Activated CD8-positive, alpha-beta memory T cell treated with anti-CD3 and anti-CD28 coated beads, Interleukin-2, amount 10 ng/mL, durations not matched to agents 7 days and 5 days (primary cell): ENCODE data around the gene NPPB. TPM values are rescaled to one million over a fixed set of nuclear protein-coding genes. Genes with fewer than 3 reads are reported as not detected.
A peak's percentile ranks its signal among the peaks of the same experiment; 100 is the strongest.

Experiments used
- ATAC-seq: fragments of 150-1000 bp; cut with Tn5 transposase; one replicate; pipeline ENCODE4 v1.10.0; 2021; ENCODE audit warnings: moderate library complexity
- CTCF ChIA-PET: fragments of 350-600 bp; sonication (Branson Sonifier 250); formaldehyde crosslinking; loops from one replicate; lab custom pipeline; 2021; ENCODE audit warnings: antibody characterized with exemption; lab: Charles Lee
- DNase-seq: peaks from one replicate; pipeline ENCODE4 v3.0.0-alpha.2; 2020
- H3K27ac Mint-ChIP-seq: one replicate; pipeline ENCODE4 v1.8.0; 2021; ENCODE audit warnings: mild to moderate bottlenecking, mixed read lengths
- H3K27me3 Mint-ChIP-seq: one replicate; pipeline ENCODE4 v1.8.0; 2021; ENCODE audit warnings: mixed read lengths
- H3K36me3 Mint-ChIP-seq: one replicate; pipeline ENCODE4 v1.8.0; 2021; ENCODE audit warnings: mild to moderate bottlenecking, mixed read lengths
- H3K4me1 Mint-ChIP-seq: one replicate; pipeline ENCODE4 v1.8.0; 2021; ENCODE audit warnings: mixed read lengths
- H3K4me3 Mint-ChIP-seq: one replicate; pipeline ENCODE4 v1.8.0; 2021; ENCODE audit warnings: mild to moderate bottlenecking, moderate library complexity, mixed read lengths
- H3K9me3 Mint-ChIP-seq: one replicate; pipeline ENCODE4 v1.8.0; 2022; ENCODE audit warnings: low read depth, mixed read lengths
- total RNA-seq, 2 experiments: library from RNA; stranded (reverse); gene quantifications; one replicate each; pipeline ENCODE4 v1.2.3, GENCODE V29; 2021

NPPB gene
- total RNA-seq, 2 experiments from 2014 or later: not detected

- H3K36me3 Mint-ChIP-seq: no peaks in the 10 kb centered on the region
- DNase-seq: no peak
- CTCF ChIA-PET: interaction anchor here (1.2 to 2.5 kb wide), 4 partner anchors 9 to 241 kb away, joined by 4 to 21 read pairs (median 5); no protein-coding TSS in a partner anchor
- no peak for ATAC-seq
- H3K27ac Mint-ChIP-seq: no peak overlapping the region
- no peak overlapping the region for H3K4me3 Mint-ChIP-seq
- peaks cover 21% of the 10 kb centered on the region for H3K27me3 Mint-ChIP-seq
- H3K4me1 Mint-ChIP-seq: no peaks in the 10 kb centered on the region
- no peaks in the 10 kb centered on the region for H3K9me3 Mint-ChIP-seq
These were observed 32.9 kb upstream of the NPPB start for GRCh38 chr1:11891433-11892186.

DNA sequence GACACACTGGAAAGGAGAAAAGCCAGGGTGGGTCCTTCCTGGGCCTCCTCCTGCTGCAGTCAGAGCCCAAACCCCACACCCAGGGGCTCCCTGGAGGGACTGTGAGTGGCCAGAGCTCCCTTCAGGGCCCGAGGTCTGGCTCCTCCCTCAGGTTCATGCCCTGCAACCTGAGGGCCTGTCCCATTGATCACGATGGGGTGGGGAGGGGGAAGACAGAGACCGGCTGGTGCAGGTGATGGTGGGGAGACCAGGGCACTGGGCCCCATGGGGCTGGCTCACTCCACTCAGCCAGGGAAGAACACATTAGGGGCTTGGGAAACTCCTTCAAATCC lies 30.1 kb upstream of the NPPB start:
- CTCF ChIA-PET: no interaction called here
- DNase-seq (no peak), ATAC-seq (no peak)
- Mint-ChIP-seq H3K27ac (no peak overlapping the region), H3K4me3 (no peak overlapping the region), H3K36me3 (no peaks in the 10 kb centered on the region), H3K4me1 (no peaks in the 10 kb centered on the region), H3K27me3 (peaks cover 19% of the 10 kb centered on the region), H3K9me3 (no peaks in the 10 kb centered on the region)

DNA sequence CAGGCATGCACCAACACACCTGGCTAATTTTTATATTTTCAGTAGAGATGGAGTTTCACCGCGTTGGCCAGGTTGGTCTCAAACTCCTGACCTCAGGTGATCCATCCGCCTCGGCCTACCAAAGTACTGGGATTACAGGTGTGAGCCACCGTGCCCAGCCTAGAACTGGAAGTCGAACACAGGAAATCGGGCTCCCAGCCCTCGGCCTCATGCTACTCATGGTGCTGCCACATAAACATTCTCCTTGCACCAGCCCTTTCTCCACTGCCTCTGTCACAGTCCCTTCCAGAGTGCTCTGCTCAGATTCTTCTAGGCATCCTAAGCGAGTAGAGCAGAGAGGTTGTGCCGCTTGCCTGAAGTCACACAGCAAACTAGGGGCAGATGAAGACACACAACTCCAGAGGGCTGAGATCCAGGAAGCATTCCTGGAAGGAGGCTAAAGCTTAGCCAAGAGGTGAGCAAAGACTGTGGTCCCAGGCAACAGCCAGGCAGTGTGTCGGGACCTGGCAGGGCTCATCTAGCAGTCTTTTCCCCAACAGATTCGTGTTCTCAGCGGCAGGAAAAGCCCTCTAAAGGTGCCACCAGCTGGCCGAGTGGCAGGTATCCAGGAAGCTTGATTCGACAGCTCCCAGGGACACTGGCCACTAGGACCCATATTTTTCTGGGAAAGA lies 29.6 kb upstream of the NPPB start:
- no peak overlapping the region for H3K4me3 Mint-ChIP-seq
- H3K27ac Mint-ChIP-seq: no peak overlapping the region
- no peaks in the 10 kb centered on the region for H3K9me3 Mint-ChIP-seq
- no peak for DNase-seq
- ATAC-seq: no peak
- H3K36me3 Mint-ChIP-seq: no peaks in the 10 kb centered on the region
- peaks cover 19% of the 10 kb centered on the region for H3K27me3 Mint-ChIP-seq
- CTCF ChIA-PET: interaction anchor here (0.6 to 1.0 kb wide), 2 partner anchors 50 to 717 kb away, joined by 3 to 4 read pairs; no protein-coding TSS in a partner anchor
- H3K4me1 Mint-ChIP-seq: no peaks in the 10 kb centered on the region

DNA sequence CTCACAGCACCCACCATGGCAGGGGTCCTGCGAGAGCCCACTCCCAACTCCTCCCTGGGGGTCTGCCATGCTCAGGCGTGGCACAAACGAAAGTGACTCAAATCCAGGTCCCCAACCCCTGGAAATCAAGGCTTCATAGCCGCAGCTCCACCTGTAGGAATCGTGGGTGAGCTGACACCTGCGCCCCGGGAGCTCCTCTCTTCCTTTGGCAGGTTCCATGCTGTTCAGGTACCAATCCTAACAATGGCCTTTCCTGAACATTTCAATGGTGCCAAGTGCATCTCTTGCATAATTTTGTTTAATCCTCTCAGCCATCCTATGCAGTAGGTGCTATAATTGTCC lies 28.9 kb upstream of the NPPB start:
- Mint-ChIP-seq H3K4me3 (no peak overlapping the region), H3K27ac (no peak overlapping the region), H3K36me3 (no peaks in the 10 kb centered on the region), H3K4me1 (no peaks in the 10 kb centered on the region), H3K27me3 (peaks cover 15% of the 10 kb centered on the region), H3K9me3 (no peaks in the 10 kb centered on the region)
- CTCF ChIA-PET: interaction anchor here (1.0 kb wide), 1 partner anchor 49 kb away, joined by 3 read pairs; no protein-coding TSS in a partner anchor
- ATAC-seq (no peak), DNase-seq (no peak)

- no peak overlapping the region for H3K4me3 Mint-ChIP-seq
- ATAC-seq: no peak
- H3K9me3 Mint-ChIP-seq: no peaks in the 10 kb centered on the region
- DNase-seq: no peak
- H3K4me1 Mint-ChIP-seq: no peaks in the 10 kb centered on the region
- peaks cover 10% of the 10 kb centered on the region for H3K27me3 Mint-ChIP-seq
- CTCF ChIA-PET: interaction anchor here (1.0 kb wide), 1 partner anchor 49 kb away, joined by 3 read pairs; no protein-coding TSS in a partner anchor
- H3K27ac Mint-ChIP-seq: no peak overlapping the region
- no peaks in the 10 kb centered on the region for H3K36me3 Mint-ChIP-seq
These were observed 28.4 kb upstream of the NPPB start for GRCh38 chr1:11886986-11887665.

DNA sequence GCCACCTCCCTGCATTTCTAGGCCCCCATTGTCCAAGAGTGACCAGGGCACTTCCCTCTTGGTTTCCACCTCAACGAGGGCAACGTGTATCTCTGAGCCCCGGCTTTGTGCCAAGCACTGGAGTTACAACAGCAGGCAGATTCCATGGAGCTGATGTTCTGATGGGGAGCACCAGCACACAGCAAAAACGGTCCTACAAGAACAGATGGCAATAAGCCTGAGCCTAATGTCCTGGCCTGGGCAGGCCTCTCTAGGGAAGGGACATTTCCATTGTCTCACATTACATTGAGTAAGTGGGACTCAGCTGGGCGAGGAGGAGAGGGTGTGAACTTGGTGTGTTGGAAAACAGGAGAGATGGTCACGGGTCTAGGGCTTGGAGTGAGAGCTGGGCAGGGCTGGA lies 27.2 kb upstream of the NPPB start:
- no peaks in the 10 kb centered on the region for H3K9me3 Mint-ChIP-seq
- no peaks in the 10 kb centered on the region for H3K4me1 Mint-ChIP-seq
- no peak overlapping the region for H3K4me3 Mint-ChIP-seq
- CTCF ChIA-PET: no interaction called here
- H3K27ac Mint-ChIP-seq: no peak overlapping the region
- no peak for DNase-seq
- H3K36me3 Mint-ChIP-seq: no peaks in the 10 kb centered on the region
- H3K27me3 Mint-ChIP-seq: peaks cover 10% of the 10 kb centered on the region
- ATAC-seq: no peak

GRCh38 chr1:11882814-11883538 lies 24.2 kb upstream of the NPPB start:
- Mint-ChIP-seq H3K9me3 (no peaks in the 10 kb centered on the region), H3K4me3 (no peak overlapping the region), H3K4me1 (no peaks in the 10 kb centered on the region), H3K27me3 (peaks cover 10% of the 10 kb centered on the region), H3K36me3 (no peaks in the 10 kb centered on the region), H3K27ac (no peak overlapping the region)
- DNase-seq (peak; percentile 45), ATAC-seq (peak; percentile 53)
- CTCF ChIA-PET: interaction anchor here (1.0 kb wide), 1 partner anchor 8 kb away, joined by 4 read pairs; no protein-coding TSS in a partner anchor

DNA sequence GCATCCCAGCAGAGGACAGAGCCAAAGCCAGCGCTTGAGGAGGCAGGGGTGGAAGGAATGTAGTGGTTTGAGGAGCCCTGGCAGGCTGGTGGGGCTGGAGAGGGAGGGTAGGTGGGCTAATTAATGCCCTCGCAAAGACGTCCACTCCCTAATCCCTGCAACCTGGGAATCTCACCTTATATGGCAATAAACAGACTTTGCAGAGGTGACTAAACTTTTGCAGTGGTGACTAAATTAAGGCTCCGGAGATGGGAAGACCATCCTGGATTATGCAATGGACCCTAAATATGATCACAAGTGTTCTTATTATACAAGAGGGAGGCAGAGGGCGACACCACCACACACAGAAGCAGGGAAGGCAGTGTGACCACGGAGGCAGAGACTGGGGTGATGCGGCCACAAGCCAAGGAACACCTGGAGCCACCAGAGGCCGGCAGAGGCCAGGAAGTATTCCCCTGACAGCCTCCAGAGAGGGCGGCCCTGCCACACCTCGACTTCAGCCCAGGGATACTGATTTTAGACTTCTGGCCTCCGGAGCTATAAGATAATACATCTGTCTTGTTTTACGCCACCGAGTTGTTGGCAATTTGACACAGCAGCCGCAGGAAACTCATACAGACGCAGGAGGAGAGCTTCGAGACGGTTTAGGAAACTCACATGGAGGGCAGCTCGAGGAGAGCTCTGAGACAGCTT lies 23.1 kb upstream of the NPPB start:
- Mint-ChIP-seq H3K4me1 (no peaks in the 10 kb centered on the region), H3K9me3 (no peaks in the 10 kb centered on the region), H3K4me3 (no peak overlapping the region), H3K36me3 (no peaks in the 10 kb centered on the region), H3K27ac (no peak overlapping the region), H3K27me3 (peaks cover 7% of the 10 kb centered on the region)
- no peak for DNase-seq
- CTCF ChIA-PET: interaction anchor here (1.0 to 1.1 kb wide), 2 partner anchors 9 kb away, joined by 3 to 4 read pairs; no protein-coding TSS in a partner anchor
- no peak for ATAC-seq

DNA sequence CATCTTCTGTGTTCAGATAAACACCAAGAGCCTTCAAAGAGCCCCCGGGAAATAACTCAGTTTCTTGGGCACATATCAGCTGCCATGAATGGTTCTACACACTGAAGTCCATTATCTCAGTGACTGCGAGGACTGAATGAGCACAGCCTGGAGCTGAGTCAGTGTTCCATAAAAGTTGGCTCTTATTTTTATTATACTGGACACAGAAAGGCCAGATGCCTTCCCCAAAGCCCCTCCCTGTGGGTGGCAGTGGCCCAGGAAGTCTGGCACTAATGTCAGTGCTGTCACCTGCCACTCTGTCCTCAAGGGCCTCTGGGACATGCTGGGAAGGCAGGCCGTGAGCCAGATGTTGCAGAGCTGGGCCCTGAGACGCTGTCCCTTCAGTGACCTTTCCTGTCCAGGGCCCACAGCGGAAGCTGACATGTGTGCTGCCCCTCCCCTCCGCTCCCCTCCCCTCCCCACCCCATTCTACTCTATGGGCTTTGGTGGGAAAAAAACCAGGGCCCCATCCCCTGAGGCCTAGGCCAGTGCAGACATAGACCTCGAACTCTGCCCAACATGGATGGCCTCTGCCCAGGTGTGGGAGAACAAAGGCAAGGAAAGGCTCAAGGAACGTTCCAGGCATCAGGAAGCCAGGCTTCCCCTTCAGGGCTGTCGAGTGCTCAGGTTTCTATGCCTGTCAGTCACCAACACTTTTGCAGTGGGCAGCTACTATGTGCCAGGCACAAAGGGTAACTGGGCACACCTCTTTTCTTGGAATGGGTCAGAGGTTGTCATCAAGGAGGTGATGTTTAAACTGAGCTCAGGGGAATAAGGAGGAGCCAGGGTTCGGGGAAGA lies 22.4 kb upstream of the NPPB start:
- H3K4me1 Mint-ChIP-seq: no peaks in the 10 kb centered on the region
- no peak overlapping the region for H3K27ac Mint-ChIP-seq
- peaks cover 10% of the 10 kb centered on the region for H3K27me3 Mint-ChIP-seq
- H3K9me3 Mint-ChIP-seq: no peaks in the 10 kb centered on the region
- H3K36me3 Mint-ChIP-seq: no peaks in the 10 kb centered on the region
- ATAC-seq: no peak
- no peak overlapping the region for H3K4me3 Mint-ChIP-seq
- no peak for DNase-seq
- CTCF ChIA-PET: interaction anchor here (1.1 kb wide), 1 partner anchor 8 kb away, joined by 3 read pairs; no protein-coding TSS in a partner anchor

GRCh38 chr1:11880181-11880575 lies 21.4 kb upstream of the NPPB start:
- H3K27ac Mint-ChIP-seq: no peak overlapping the region
- no peaks in the 10 kb centered on the region for H3K9me3 Mint-ChIP-seq
- DNase-seq (no peak), ATAC-seq (no peak)
- CTCF ChIA-PET: interaction anchor here (0.6 kb wide), 1 partner anchor 27 kb away, joined by 3 read pairs; no protein-coding TSS in a partner anchor
- peaks cover 8% of the 10 kb centered on the region for H3K27me3 Mint-ChIP-seq
- no peaks in the 10 kb centered on the region for H3K36me3 Mint-ChIP-seq
- H3K4me1 Mint-ChIP-seq: no peaks in the 10 kb centered on the region
- H3K4me3 Mint-ChIP-seq: no peak overlapping the region

DNA sequence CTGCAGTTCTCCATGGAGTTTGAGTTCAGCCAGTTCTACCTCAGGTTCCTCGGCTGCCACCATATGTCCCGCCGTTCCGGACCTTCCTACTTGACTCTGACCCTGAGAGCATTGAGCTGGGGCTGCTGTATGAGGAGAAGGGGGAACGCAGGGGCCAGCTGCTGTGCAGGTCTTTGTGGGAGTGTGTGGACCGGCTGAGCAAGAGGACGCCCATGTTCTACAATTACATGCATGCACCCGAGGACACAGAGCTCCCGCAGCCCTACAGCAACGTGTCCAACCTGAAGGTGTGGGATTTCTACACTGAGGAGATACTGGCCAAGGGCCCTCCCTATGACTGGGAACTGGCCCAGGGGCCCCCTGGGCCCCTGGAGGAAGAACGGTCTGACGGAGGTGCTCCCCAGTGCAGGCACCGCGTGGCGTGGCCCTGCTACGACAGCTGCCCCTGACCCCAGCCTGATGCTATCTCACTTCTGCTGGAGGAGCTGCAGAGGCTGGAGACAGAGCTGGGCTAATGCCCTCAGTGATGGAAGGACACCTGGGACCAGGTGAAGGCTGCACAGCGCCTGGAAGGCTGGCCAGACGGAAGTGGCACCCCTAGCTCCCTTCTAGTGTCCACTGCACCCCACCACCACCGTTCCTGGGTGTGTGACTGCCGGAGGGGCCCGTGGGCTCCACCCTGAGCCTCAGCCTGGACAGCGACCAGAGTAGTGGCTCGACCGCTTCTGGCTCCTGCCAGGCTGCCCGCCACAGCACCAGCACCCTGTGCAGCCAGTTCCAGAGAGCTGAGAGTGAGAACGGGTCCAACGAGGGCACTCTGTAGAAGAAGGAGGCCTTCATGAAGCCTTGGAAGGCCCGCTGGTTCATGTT lies 20.8 kb upstream of the NPPB start:
- H3K4me1 Mint-ChIP-seq: no peaks in the 10 kb centered on the region
- no peak for ATAC-seq

More for the DNA sequence above, 20.8 kb upstream of the NPPB start:
- H3K9me3 Mint-ChIP-seq: no peaks in the 10 kb centered on the region
- H3K4me3 Mint-ChIP-seq: no peak overlapping the region
- H3K36me3 Mint-ChIP-seq: no peaks in the 10 kb centered on the region
- no peak overlapping the region for H3K27ac Mint-ChIP-seq
- CTCF ChIA-PET: interaction anchor here (0.6 kb wide), 1 partner anchor 28 kb away, joined by 3 read pairs; no protein-coding TSS in a partner anchor
- no peak for DNase-seq
- H3K27me3 Mint-ChIP-seq: peaks cover 8% of the 10 kb centered on the region
